ENCODE data around the gene MIS12. TPM values are rescaled to one million over a fixed set of nuclear protein-coding genes. Genes with fewer than 3 reads are reported as not detected.
A peak's percentile ranks its signal among the peaks of the same experiment; 100 is the strongest.

MIS12 gene
- total RNA-seq, 1 donor from 2014 or later = 28.1 TPM

DNA sequence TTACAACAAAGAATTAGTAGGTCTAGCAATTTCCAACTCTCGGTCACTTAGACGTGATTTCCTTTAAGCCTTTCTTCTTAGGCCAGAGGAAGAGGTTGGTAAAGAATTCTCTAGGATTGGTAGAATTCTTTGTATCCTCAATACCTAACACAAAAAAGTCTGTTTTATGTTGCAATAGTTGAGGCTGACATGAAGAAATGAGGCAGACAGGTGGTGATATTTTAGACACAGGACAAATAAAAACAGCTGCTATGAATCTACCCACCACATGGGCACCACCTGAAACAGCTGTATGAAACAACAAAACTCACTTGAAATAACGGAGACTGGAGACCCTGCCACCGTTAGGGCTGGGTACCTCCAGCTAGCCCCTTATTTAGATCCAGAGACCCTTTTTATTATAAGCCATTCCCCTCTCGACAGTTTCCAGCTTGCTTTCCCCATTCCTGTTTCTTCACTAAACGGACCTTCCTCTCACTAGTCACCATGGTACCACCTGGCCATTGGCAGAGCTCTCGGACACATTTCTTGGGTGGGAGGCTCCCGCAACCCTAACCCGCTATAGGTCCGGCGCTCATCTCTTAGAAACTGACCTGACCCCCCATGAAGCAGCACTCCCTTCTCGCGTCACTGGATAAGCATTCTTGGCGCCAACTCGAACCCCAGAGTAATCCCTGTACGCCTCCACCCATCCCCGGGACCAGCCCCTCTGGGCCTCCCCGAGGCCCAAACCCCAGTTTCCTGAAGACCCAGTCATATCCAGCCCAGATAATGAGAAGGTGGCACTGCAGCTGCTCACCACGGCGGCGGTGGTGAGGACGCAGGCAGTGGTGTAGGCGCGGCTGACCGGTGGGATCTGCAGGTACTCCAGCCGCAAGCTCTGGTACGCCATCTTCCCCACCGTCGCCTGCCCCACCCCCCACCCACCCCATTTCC is 828 bp upstream of the MIS12 start, which contains the start of gene DERL2:
DERL2 (minus strand) TSS at position 909 of the 936 bp plus-strand sequence; CDS start at position 892, 17 bp downstream.
- Mint-ChIP-seq H3K4me3 (peak within 1 kb of the TSS; percentile 97), H3K27me3 (no peaks in the 10 kb centered on the region), H3K9me3 (no peaks in the 10 kb centered on the region), H3K36me3 (peaks cover 52% of the 10 kb centered on the region), H3K27ac (peak within 1 kb of the TSS; percentile 99), H3K4me1 (ENCODE audit: unreplicated experiment) (peaks cover 29% of the 10 kb centered on the region)
- TF ChIP-seq, protein P1, sequence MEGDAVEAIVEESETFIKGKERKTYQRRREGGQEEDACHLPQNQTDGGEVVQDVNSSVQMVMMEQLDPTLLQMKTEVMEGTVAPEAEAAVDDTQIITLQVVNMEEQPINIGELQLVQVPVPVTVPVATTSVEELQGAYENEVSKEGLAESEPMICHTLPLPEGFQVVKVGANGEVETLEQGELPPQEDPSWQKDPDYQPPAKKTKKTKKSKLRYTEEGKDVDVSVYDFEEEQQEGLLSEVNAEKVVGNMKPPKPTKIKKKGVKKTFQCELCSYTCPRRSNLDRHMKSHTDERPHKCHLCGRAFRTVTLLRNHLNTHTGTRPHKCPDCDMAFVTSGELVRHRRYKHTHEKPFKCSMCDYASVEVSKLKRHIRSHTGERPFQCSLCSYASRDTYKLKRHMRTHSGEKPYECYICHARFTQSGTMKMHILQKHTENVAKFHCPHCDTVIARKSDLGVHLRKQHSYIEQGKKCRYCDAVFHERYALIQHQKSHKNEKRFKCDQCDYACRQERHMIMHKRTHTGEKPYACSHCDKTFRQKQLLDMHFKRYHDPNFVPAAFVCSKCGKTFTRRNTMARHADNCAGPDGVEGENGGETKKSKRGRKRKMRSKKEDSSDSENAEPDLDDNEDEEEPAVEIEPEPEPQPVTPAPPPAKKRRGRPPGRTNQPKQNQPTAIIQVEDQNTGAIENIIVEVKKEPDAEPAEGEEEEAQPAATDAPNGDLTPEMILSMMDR (conservative IDR thresholded peaks at IDR 0.05) = no peak
- no peak for DNase-seq (ENCODE audit: extremely low spot score, unreplicated experiment)

DNA sequence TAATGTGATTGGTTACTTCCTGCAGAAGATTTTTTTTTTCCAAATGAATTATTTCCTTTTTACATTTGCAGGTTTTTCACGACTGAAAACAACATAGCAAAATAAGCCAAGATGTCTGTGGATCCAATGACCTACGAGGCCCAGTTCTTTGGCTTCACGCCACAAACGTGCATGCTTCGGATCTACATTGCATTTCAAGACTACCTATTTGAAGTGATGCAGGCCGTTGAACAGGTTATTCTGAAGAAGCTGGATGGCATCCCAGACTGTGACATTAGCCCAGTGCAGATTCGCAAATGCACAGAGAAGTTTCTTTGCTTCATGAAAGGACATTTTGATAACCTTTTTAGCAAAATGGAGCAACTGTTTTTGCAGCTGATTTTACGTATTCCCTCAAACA is 2.4 kb downstream of the MIS12 start:
- Mint-ChIP-seq H3K36me3 (peaks cover 37% of the 10 kb centered on the region), H3K4me3 (no peak overlapping the region), H3K9me3 (peaks cover 4% of the 10 kb centered on the region), H3K27ac (peak overlapping the region; percentile 58), H3K4me1 (ENCODE audit: unreplicated experiment) (peaks cover 22% of the 10 kb centered on the region), H3K27me3 (peaks cover 4% of the 10 kb centered on the region)
- TF ChIP-seq, protein P1 (conservative IDR thresholded peaks at IDR 0.05) = no peak
- DNase-seq (ENCODE audit: extremely low spot score, unreplicated experiment) = no peak

DNA sequence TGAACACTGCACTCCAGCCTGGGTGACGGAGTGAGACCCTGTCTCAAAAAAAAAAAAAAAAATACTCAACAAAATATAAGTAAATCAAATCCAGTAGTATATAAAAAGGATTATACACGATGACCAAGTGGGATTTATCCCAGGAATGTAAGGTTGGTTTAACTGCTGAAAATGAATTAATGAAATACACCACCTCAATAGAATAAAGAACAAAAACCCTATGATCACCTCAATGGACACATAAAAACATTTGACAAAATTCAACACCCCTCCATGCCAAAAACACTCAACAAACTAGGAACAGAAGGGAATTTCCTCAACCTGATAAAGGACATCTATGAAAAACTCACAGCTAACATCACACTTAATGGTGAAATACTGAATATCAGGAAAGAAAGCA is 6.6 kb downstream of the MIS12 start:
- no peak for DNase-seq (ENCODE audit: extremely low spot score, unreplicated experiment)
- Mint-ChIP-seq H3K4me1 (ENCODE audit: unreplicated experiment) (peaks cover 5% of the 10 kb centered on the region), H3K36me3 (peaks cover 26% of the 10 kb centered on the region), H3K9me3 (peaks cover 4% of the 10 kb centered on the region), H3K4me3 (no peak overlapping the region), H3K27me3 (peaks cover 16% of the 10 kb centered on the region), H3K27ac (no peak overlapping the region)
- TF ChIP-seq, protein P1 (conservative IDR thresholded peaks at IDR 0.05) = no peak

DNA sequence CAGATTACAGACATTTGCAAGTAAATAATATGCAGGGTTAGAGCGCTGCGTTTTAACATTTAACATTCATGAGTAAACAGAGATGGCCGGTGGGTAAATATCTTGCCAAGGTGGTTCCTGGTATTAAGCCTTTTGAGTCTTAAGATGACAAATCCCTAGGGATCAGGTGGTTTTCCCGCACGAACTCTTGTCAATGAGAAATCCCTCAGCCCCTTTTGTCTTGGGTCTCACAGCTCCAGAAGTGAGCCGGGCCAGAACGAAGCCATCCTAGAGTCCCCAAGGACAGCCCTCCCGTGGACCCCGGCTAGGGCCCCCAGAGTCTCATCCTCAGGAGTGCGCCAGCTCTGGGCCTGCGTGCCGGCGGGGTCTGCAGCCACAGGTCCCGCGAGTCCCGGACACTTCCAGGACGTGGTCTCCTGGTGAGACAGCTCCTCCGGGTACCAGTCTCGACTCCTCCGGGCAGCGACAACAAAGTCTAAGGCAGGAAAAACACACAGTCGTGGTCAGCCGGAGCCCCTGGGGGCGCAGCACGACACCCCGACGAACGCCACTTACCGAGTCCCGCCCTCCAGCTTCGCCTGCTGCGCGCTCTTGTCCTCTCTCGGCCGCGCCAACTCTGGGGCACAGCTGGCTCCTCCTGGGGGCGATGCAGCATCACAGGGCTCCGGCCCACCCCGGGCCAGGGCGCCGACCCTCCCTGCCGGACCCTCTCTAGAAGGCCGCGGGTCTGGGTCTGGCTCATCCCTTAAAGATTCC is 13.3 kb downstream of the MIS12 start:
- Mint-ChIP-seq H3K4me1 (ENCODE audit: unreplicated experiment) (peaks cover 15% of the 10 kb centered on the region), H3K36me3 (peaks cover 7% of the 10 kb centered on the region), H3K9me3 (no peaks in the 10 kb centered on the region), H3K4me3 (peak overlapping the region; percentile 96), H3K27ac (peak overlapping the region; percentile 25), H3K27me3 (peaks cover 44% of the 10 kb centered on the region)
- TF ChIP-seq, protein P1 (conservative IDR thresholded peaks at IDR 0.05) = no peak
- DNase-seq (ENCODE audit: extremely low spot score, unreplicated experiment) = no peak

DNA sequence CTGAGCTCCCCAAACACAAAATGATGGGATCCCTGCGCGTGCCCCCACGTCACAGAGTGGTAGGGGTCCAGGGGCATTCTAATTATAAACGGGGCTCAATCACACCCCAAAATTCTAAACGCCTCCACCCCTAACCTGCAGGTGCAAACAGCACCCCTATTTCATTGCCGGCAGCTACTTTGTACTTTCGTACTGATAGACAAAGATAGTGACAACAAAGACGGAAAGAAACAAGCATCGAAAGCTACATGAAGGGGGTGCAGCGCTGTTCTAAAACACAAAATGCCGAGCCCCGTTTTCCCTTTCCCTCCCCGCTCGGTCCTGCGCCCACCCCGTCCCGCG is 13.9 kb downstream of the MIS12 start:
- TF ChIP-seq, protein P1 (conservative IDR thresholded peaks at IDR 0.05) = no peak
- no peak for DNase-seq (ENCODE audit: extremely low spot score, unreplicated experiment)
- Mint-ChIP-seq H3K9me3 (no peaks in the 10 kb centered on the region), H3K27me3 (peaks cover 44% of the 10 kb centered on the region), H3K36me3 (peaks cover 7% of the 10 kb centered on the region), H3K27ac (peak overlapping the region; percentile 25), H3K4me3 (peak overlapping the region; percentile 96), H3K4me1 (ENCODE audit: unreplicated experiment) (peaks cover 15% of the 10 kb centered on the region)

All from type B pancreatic cell (in vitro differentiated cells).